ENCODE measurements around the gene CES3.
"Not testable (repeated sequence)": the region's sequence is repeated elsewhere in the genome, so short reads cannot be mapped to it uniquely, and the experiment has no call there.

CES3 gene

GRCh38 chr16:66926961-66927436 is 34.1 kb upstream of the CES3 start:
- DNase-seq (ENCODE audit: low read depth in 2 of 2) = no peak

DNA sequence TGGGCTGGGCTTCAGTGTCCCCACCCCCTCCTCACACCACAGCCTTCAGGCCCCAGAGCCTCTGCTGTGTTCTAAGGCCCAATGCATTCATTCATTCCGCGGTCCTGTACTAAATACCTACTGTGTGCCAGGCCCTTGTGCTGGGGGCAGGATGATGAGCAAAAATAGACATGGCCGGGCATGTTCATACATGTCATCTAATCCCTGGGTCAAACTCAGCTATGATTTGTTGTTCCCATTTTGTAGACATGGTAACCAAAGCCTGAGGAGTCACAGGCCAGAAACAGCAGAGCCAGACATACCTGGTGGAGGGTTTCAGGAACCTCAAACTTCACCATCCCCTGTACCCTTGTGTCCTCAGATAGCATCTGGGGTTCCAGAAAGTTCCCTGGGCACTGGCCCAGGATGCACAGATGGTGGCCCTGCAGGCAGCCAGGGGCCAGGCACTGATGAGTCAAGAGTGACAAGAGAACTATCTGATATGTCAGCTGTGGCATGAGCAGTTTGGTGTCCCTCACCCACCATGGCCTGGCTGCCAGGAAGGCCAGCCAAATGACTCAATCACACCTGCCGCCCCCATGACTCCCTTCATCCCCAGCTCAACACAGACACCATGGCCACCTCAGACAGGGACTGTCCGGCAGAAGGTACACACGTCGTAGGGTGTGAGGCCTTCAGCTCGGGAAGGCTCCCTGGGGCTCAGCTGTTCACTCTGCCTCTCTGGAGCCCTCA is 33.0 kb upstream of the CES3 start:
- no peak for DNase-seq (ENCODE audit: low read depth in 2 of 2)

DNA sequence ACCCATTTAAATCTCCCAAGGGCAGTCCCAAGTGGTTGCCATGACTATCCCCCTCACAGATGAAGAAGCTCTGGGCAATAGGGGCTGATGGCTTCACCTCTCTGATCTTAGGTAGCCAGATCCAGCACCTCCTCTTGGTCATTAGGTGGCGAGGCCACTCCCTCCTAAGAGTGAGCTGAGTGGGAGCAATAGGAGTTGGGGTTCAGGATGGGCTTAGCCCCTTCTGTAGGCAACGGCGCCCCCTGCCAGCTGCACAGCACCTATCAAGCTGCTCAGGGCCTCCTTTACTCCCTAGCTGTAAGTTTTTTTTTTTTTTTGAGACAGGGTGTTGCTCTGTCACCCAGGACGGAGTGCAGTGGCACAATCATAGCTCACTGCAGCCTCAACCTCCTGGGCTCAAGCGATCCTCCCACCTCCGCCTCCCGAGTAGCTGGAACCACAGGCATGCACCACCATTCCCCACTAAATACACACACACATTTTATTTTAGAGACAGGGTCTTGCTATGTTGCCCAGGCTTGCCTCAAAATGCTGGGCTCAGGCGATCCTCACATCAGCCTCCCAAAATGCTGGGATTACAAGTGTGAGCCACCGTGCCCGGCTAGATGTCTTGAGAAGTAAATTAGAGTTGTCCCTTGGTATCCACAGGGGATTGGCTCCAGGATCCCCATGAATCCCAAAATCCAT is 32.2 kb upstream of the CES3 start:
- DNase-seq (ENCODE audit: low read depth in 2 of 2) = no peak

- DNase-seq (ENCODE audit: low read depth in 2 of 2) = no peak
Observed at GRCh38 chr16:66930189-66930588, 30.9 kb upstream of the CES3 start.

- DNase-seq (ENCODE audit: low read depth in 2 of 2) = no peak
Observed at GRCh38 chr16:66931665-66932064, 29.4 kb upstream of the CES3 start.

- no peak for DNase-seq (ENCODE audit: low read depth in 2 of 2)
Observed at GRCh38 chr16:66932076-66932475, 29.0 kb upstream of the CES3 start.

DNA sequence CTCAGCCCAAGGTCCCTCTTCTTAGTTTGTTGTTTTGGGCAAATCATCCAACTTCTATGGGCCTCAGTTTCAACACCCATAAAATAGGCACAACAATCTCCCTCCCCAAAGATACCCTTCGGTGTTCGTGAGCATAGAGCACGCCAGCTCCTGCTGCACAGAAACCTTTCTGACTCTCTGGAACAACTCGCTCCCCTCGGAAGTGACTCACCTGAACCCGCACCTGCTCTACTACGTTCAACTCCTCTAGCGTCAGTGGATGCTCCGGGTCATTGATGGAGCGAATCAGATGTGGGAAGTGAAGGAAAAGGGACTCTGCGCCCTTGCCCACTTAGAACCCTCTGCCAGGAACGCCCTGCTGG is 27.3 kb upstream of the CES3 start:
- DNase-seq (ENCODE audit: low read depth in 2 of 2) = peak; percentile 33 to 45

DNA sequence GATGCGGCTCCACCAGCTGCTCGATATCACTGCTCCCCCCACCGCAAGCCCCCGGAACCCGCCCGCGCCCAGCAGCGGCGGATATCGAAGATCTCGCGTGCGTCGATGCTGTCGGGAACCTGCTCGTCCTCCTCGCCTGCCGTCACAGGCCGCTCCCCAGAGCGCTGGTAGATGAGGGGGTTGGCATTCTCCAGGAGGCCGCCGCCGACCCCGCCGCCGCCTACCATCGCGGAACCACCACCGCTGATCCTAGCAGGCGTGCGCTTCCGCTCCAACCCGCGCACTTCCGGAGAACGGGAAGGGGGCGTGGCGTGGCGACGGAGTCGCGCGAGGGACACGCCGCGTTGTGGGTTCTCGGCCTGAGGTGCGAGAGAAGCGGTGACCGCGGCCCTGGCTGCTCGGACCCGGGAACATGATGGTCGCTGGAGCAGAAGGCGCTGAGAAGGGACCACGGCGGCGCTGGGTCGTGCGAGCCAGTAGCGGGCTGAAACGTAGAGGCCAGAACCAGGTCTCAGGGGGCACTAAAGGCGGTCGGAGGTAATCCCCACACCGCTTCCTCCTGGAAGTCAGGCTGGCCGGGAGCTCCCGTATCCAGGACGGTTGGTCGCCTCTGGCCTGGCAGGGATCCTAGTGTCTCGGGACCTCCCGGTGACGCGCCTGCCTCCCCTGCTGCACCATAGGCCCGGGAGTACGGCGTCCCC is 26.8 kb upstream of the CES3 start, which contains the start of gene CIAO2B:
TSS of gene CIAO2B (minus strand) at position 265 of the 701 bp plus-strand sequence. CDS start at position 227, 38 bp downstream.
- DNase-seq (ENCODE audit: low read depth in 2 of 2) = peak; percentile 79 to 80

GRCh38 chr16:66934839-66935313 is 26.2 kb upstream of the CES3 start:
- DNase-seq (ENCODE audit: low read depth in 2 of 2) = not testable (repeated sequence)

GRCh38 chr16:66935314-66936011 is 25.6 kb upstream of the CES3 start, which contains the start of gene CES2:
TSS of gene CES2 (plus strand) at chr16:66935516. CDS start at chr16:66935636, 120 bp downstream.
- DNase-seq (ENCODE audit: low read depth in 2 of 2) = no peak

GRCh38 chr16:66936462-66936861 is 24.6 kb upstream of the CES3 start:
- no peak for DNase-seq (ENCODE audit: low read depth in 2 of 2)

- no peak for DNase-seq (ENCODE audit: low read depth in 2 of 2)
Observed at GRCh38 chr16:66936889-66937554, 24.0 kb upstream of the CES3 start.

DNA sequence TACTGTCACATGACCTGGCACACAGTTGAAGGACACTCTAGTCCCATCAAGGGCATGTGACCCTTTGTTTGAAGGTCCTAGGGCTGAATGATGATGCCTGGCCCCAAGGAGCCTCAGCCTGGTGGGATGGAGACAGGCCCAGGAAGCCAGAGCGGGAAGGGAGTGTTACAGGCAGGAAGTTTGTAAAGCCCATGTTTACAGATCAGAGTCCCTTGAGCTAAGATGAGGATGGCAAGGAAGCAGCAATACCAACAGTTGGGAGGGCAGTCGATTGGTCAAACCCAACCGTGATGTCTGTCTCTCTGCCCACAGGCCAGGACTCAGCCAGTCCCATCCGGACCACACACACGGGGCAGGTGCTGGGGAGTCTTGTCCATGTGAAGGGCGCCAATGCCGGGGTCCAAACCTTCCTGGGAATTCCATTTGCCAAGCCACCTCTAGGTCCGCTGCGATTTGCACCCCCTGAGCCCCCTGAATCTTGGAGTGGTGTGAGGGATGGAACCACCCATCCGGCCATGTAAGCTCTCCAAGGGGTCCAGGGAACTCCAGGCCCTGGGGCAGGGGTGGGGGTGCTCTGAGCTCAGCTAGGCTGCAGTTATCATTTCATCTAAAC is 23.2 kb upstream of the CES3 start:
- no peak for DNase-seq (ENCODE audit: low read depth in 2 of 2)

DNA sequence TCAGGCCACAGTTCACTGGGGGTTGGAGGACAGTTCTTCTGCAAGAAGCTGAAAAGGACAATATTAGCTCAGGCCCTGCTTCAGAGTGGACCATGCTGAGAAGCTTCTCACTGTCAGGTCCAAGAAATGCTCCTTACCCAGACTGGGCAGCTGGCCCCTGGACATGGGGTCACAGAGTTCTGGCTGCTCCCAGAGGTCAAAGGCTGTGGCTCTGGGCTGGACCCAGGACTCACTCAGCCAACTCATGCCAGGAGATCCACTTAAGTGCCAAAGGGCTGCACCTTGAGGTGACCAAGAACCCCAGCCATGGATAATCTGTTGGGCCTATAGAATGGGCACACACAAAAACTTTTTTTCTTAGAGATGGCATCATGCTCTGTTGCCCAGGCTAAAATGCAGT is 21.7 kb upstream of the CES3 start:
- DNase-seq (ENCODE audit: low read depth in 2 of 2) = no peak

GRCh38 chr16:66940236-66940635 is 20.8 kb upstream of the CES3 start:
- no peak for DNase-seq (ENCODE audit: low read depth in 2 of 2)

GRCh38 chr16:66942981-66943380 is 18.1 kb upstream of the CES3 start:
- DNase-seq (ENCODE audit: low read depth in 2 of 2) = no peak

DNA sequence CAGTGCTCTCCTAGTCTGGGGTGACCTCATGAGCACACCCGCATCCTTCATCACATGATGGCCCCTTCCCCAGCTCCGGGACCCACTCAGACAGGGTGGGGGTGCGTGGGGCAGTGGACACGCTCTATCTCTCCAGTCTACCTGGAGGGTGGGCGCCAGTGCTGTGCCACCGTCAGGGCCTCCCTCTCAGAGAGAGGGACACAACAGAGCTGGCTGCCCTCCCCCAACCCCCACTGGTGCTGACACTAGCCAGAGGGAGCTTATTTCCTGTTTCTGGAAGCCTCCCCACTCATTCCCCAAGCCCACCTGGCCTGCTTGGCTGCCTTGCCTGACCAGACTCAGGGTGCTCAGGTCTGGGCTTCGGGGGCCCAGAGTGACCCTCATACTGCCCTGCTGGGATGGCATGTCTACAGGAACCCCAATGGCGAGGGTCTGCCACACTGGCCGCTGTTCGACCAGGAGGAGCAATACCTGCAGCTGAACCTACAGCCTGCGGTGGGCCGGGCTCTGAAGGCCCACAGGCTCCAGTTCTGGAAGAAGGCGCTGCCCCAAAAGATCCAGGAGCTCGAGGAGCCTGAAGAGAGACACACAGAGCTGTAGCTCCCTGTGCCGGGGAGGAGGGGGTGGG is 17.5 kb upstream of the CES3 start:
- no peak for DNase-seq (ENCODE audit: low read depth in 2 of 2)

GRCh38 chr16:66944054-66944441 is 17.0 kb upstream of the CES3 start:
- no peak for DNase-seq (ENCODE audit: low read depth in 2 of 2)

DNA sequence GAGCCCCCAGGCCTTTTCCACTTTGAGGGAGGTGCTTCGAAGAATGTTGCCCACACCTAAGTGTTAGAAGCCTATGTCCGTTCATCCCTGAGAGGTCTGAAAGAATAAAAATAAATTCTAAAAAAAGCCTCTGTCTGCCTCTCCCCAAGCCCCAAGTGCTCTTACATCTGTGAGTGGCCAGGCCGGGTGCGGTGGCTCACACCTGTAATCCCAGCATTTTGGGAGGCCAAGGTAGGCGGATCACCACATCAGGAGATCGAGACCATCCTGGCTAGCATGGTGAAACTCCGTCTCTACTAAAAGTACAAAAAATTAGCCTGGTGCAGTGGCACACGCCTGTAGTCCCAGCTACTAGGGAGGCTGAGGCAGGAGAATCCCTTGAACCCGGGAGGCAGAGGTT is 16.1 kb upstream of the CES3 start:
- DNase-seq (ENCODE audit: low read depth in 2 of 2) = not testable (repeated sequence)

DNA sequence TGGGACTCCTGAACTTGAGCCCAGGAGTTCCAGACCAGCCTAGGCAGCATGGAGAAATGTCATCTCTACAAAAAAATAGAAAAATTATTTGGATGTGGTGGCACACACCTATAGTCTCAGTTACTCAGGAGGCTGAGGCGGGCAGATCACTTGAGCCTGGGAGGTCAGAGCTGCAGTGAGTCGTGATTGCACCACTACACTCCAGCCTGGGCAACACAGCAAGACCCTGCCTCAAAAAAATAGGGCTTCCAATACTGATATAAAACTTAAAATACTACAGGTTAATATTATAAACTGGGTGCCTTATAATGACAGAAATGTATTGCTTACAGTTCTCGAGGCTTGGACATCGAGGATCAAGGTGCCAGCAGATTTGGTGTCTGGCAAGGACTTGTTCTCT is 15.1 kb upstream of the CES3 start:
- no peak for DNase-seq (ENCODE audit: low read depth in 2 of 2)
